HepG2 (cell line): ENCODE data around the gene GGACT. TPM values are rescaled to one million over a fixed set of nuclear protein-coding genes. Genes with fewer than 3 reads are reported as not detected.

Source experiments
- ATAC-seq: fragments of 200-7000 bp; cut with Tn5 transposase; 3 replicates; pipeline ENCODE4 v1.9.1; 2020; ENCODE audit warnings: mild to moderate bottlenecking, moderate library complexity
- BruUV-seq: library from RNA; stranded (reverse); fragments of 400-500 nt; replicated peaks from 2 replicates; lab custom pipeline; 2021; lab: Mats Ljungman, UMichigan
- CTCF ChIA-PET: fragments of 300-600 bp; formaldehyde crosslinking; extraction: SDS; loops from one replicate; lab custom pipeline; 2021; ENCODE audit warnings: low total read pairs, inconsistent platforms, low intra/inter-chr PET ratio; lab: Yijun Ruan, JAX
- POLR2A ChIA-PET: fragments of 350-600 bp; sonication (Branson Sonifier 250); formaldehyde crosslinking; loops from one replicate; lab custom pipeline; 2020; ENCODE audit warnings: antibody characterized with exemption, inconsistent platforms; lab: Yijun Ruan, JAX
- DNase-seq: peaks from one replicate; pipeline ENCODE4 v3.0.0-alpha.2; 2015; ENCODE audit warnings: low spot score
- FAIRE-seq: peaks from 3 replicates; lab custom pipeline; 2011; peaks lifted over from hg19 to GRCh38; lab: Jason Lieb, UNC
- H2AFZ ChIP-seq: one replicate; pipeline ENCODE4 v1.6.1; 2011; ENCODE audit warnings: low read length, inconsistent platforms
- H3K27ac ChIP-seq: fragments of 300-600 bp; 3 replicates; pipeline ENCODE4 v1.8.0; 2011; ENCODE audit warnings: mixed run types, mild to moderate bottlenecking, mixed read lengths, low read length, inconsistent platforms; ENCODE audit not compliant: insufficient read depth; ENCODE audit errors: extremely low read length
- H3K27me3 ChIP-seq, 2 experiments: fragments of 200-600 bp in 1 of 2; 2 replicates in 1 of 2; 3 replicates in 1 of 2; pipeline versions ENCODE4 v1.6.0 to v1.8.0; 2011; ENCODE audit warnings: low read length in 2 of 2, mild to moderate bottlenecking in 2 of 2, moderate library complexity in 2 of 2, inconsistent platforms in 1 of 2; ENCODE audit not compliant: insufficient read depth in 2 of 2, control insufficient read depth in 1 of 2
- H3K36me3 ChIP-seq, 2 experiments: fragments of 200-600 bp in 1 of 2; replicated peaks in 1 of 2; 2 replicates in 1 of 2; 3 replicates in 1 of 2; pipeline versions ENCODE4 v1.5.1 to v1.8.0; 2011; ENCODE audit warnings: low read length in 2 of 2, inconsistent platforms in 1 of 2; ENCODE audit not compliant: insufficient read depth in 2 of 2, control insufficient read depth in 1 of 2
- H3K4me1 ChIP-seq: 2 replicates; pipeline ENCODE4 v1.5.1; 2012; ENCODE audit warnings: low read length, inconsistent platforms; ENCODE audit not compliant: insufficient read depth
- H3K4me2 ChIP-seq: 2 replicates; pipeline ENCODE4 v1.6.0; 2011; ENCODE audit warnings: low read depth, low read length, inconsistent platforms
- H3K4me3 ChIP-seq, 3 experiments: fragments of 200-600 bp in 1 of 3; sonication (generic), shearing (Covaris generic) in 1 of 3; replicated peaks in 1 of 3; 2 replicates each; pipeline ENCODE4 v1.5.1; 2011 to 2016; ENCODE audit warnings: low read length in 3 of 3, inconsistent platforms in 2 of 3, low read depth in 2 of 3, mild to moderate bottlenecking in 2 of 3, control low read depth in 1 of 3, mixed read lengths in 1 of 3; ENCODE audit not compliant: insufficient read depth in 1 of 3
- H3K79me2 ChIP-seq: one replicate; pipeline ENCODE4 v1.6.1; 2011; ENCODE audit warnings: low read length, inconsistent platforms; ENCODE audit not compliant: insufficient read depth
- H3K9ac ChIP-seq: 2 replicates; pipeline ENCODE4 v1.6.0; 2011; ENCODE audit warnings: mild to moderate bottlenecking, low read depth, low read length, inconsistent platforms; ENCODE audit not compliant: insufficient read depth
- H3K9me3 ChIP-seq: 2 replicates; pipeline ENCODE4 v1.5.1; 2012; ENCODE audit warnings: mild to moderate bottlenecking, low read length
- H4K20me1 ChIP-seq: 2 replicates; pipeline ENCODE4 v1.6.0; 2011; ENCODE audit warnings: inconsistent platforms, mild to moderate bottlenecking, low read length, moderate library complexity; ENCODE audit not compliant: insufficient read depth
- JUNB ChIP-seq: sonication (generic); formaldehyde crosslinking; IDR thresholded peaks from 2 replicates; pipeline ENCODE4 v1.8.0; 2022; ENCODE audit warnings: missing genetic modification reagents, mild to moderate bottlenecking, borderline replicate concordance
- MED8 ChIP-seq: sonication (generic); formaldehyde crosslinking; IDR thresholded peaks from 2 replicates; pipeline ENCODE4 v1.8.1; 2023; ENCODE audit warnings: mild to moderate bottlenecking, missing genetic modification reagents; ENCODE audit not compliant: insufficient replicate concordance
- PATZ1 ChIP-seq: sonication (generic); formaldehyde crosslinking; IDR thresholded peaks from 2 replicates; pipeline ENCODE4 v1.4.0; 2020; ENCODE audit warnings: missing genetic modification reagents
- RARG ChIP-seq: sonication (generic); formaldehyde crosslinking; IDR thresholded peaks from 2 replicates; pipeline ENCODE4 v1.4.0; 2020; ENCODE audit warnings: low read depth, mild to moderate bottlenecking, missing genetic modification reagents
- SYNCRIP ChIP-seq: fragments of 200-400 bp; formaldehyde crosslinking; IDR thresholded peaks from 2 replicates; pipeline ENCODE4 v1.6.1; 2018; ENCODE audit warnings: mild to moderate bottlenecking, low read depth, low read length; ENCODE audit not compliant: insufficient read depth
- TFDP1 ChIP-seq: IDR thresholded peaks from 2 replicates; pipeline ENCODE4 v1.6.1; 2016; ENCODE audit warnings: missing compliant biosample characterization, missing genetic modification reagents, borderline replicate concordance
- ZNF367 ChIP-seq: sonication (generic); formaldehyde crosslinking; IDR thresholded peaks from 2 replicates; pipeline ENCODE4 v1.4.0; 2020; ENCODE audit warnings: missing genetic modification reagents, borderline replicate concordance
- ZNF644 ChIP-seq: IDR thresholded peaks from 2 replicates; pipeline ENCODE4 v1.6.1; 2016; ENCODE audit warnings: low read depth
- ZNF839 ChIP-seq: sonication (generic); formaldehyde crosslinking; IDR thresholded peaks from 2 replicates; pipeline ENCODE4 v1.4.0; 2020; ENCODE audit warnings: missing genetic modification reagents, mild to moderate bottlenecking, borderline replicate concordance
- ZSCAN20 ChIP-seq: sonication (generic); formaldehyde crosslinking; IDR thresholded peaks from 2 replicates; pipeline ENCODE4 v1.4.0; 2020; ENCODE audit warnings: missing genetic modification reagents, mild to moderate bottlenecking, borderline replicate concordance
- ZSCAN22 ChIP-seq: sonication (generic); formaldehyde crosslinking; IDR thresholded peaks from 2 replicates; pipeline ENCODE4 v1.4.0; 2020; ENCODE audit warnings: mild to moderate bottlenecking, missing genetic modification reagents
- ZSCAN29 ChIP-seq: sonication (generic); formaldehyde crosslinking; conservative IDR thresholded peaks from 2 replicates; pipeline ENCODE4 v1.4.0; 2020; ENCODE audit warnings: mild to moderate bottlenecking, missing genetic modification reagents
- WGBS: methylation state at CpG from one replicate; pipeline ENCODE4 v1.1.6; 2017; ENCODE audit warnings: low lambda C conversion rate; 5-methylcytosine and 5-hydroxymethylcytosine counted together
- in situ Hi-C: cut with HindIII; loops from 2 replicates; pipeline ENCODE4 v1.10.0; 2017; ENCODE audit warnings: low pct_unique_long_range_greater_than_20kb; ENCODE audit not compliant: extremely low pct_ligation_motif_present
- intact Hi-C: fragments of 100-400 bp; cut with micrococcal nuclease; formaldehyde crosslinking; loops from one replicate; pipeline ENCODE4 v1.10.0; 2022; ENCODE audit not compliant: unreplicated experiment
- polyA plus RNA-seq, 8 experiments: library from polyadenylated mRNA; depleted of rRNA in 3 of 8; stranded (reverse) in 7 of 8; unstranded in 1 of 8; fragments of >200 nt; fragmentation: Illumina TruSeq in 4 of 8; extraction: Trizol in 4 of 8; gene quantifications; 2 replicates each; pipeline versions ENCODE4 v1.2.1 to v1.2.3, GENCODE V29; 2011 to 2016; ENCODE audit warnings: low read depth in 4 of 8, missing spikeins in 1 of 8, mixed read lengths in 1 of 8; ENCODE audit not compliant: insufficient read depth in 1 of 8
- total RNA-seq, 5 experiments: library from RNA; depleted of rRNA; stranded (reverse); fragments of >200 nt; fragmentation: Illumina TruSeq; extraction: Trizol; gene quantifications; 2 replicates each; pipeline ENCODE4 v1.2.3, GENCODE V29; 2016; ENCODE audit warnings: low read depth in 1 of 5

The GGACT gene
- total and polyA plus RNA-seq, 2 of the 13 experiments (the other 11 are each of a cell fraction or from before 2014, with no cell fraction given) = 1.7 to 1.9 TPM

GRCh38 chr13:100600915-100601314, 12.3 kb upstream of the GGACT start:
- FAIRE-seq = no peak
- H3K27me3 ChIP-seq = no peaks in the 10 kb centered on the region
- no peak overlapping the region for H2AFZ ChIP-seq
- CTCF ChIA-PET = no interaction called here
- ATAC-seq = no peak; the same call in 2 of the 3 replicates
- H3K27ac ChIP-seq = no peak overlapping the region
- H3K4me1 ChIP-seq = no peaks in the 10 kb centered on the region
- TF ChIP-seq JUNB (no peak), ZSCAN29 (CRISPR knock-in tag) (no peak), SYNCRIP (no peak), TFDP1 (CRISPR knock-in tag) (no peak), ZSCAN20 (no peak), ZNF367 (CRISPR knock-in tag) (no peak), ZSCAN22 (CRISPR knock-in tag) (no peak), ZNF839 (no peak)
- no peak overlapping the region for H3K4me3 ChIP-seq
- peaks cover 0 to 1% of the 10 kb centered on the region in 2 experiments; a peak in 1 of 5 replicates for H3K36me3 ChIP-seq
- BruUV-seq = no TSS peak
- 60% methylated on average over 6 of the region's 6 CpGs for WGBS
- H3K79me2 ChIP-seq = no peaks in the 10 kb centered on the region
- no peak for DNase-seq
- H3K9ac ChIP-seq = no peak overlapping the region
- POLR2A ChIA-PET = no interaction called here
- intact Hi-C loops = no loop called here
- no peak overlapping the region for H3K4me2 ChIP-seq
- in situ Hi-C loops = no loop called here
- no peaks in the 10 kb centered on the region for H4K20me1 ChIP-seq
- H3K9me3 ChIP-seq = no peaks in the 10 kb centered on the region

GRCh38 chr13:100600461-100600860, 11.9 kb upstream of the GGACT start:
- ChIA-PET POLR2A (no interaction called here), CTCF (no interaction called here)
- no peaks in the 10 kb centered on the region for H3K4me1 ChIP-seq
- WGBS = 90% methylated on average over 5 of the region's 6 CpGs
- no peaks in the 10 kb centered on the region for H3K9me3 ChIP-seq
- H3K79me2 ChIP-seq = no peaks in the 10 kb centered on the region
- no peaks in the 10 kb centered on the region for H4K20me1 ChIP-seq
- no peaks in the 10 kb centered on the region for H3K27me3 ChIP-seq
- H3K36me3 ChIP-seq = peaks cover 0 to 1% of the 10 kb centered on the region in 2 experiments; a peak in 1 of 5 replicates
- no peak overlapping the region for H3K4me2 ChIP-seq
- FAIRE-seq (no peak), DNase-seq (no peak), ATAC-seq (no peak)
- H3K9ac ChIP-seq = no peak overlapping the region
- H3K27ac ChIP-seq = no peak overlapping the region
- H2AFZ ChIP-seq = no peak overlapping the region
- no peak overlapping the region for H3K4me3 ChIP-seq
- TF ChIP-seq ZNF644 (CRISPR knock-in tag) (no peak), PATZ1 (CRISPR knock-in tag) (no peak), RARG (CRISPR knock-in tag) (no peak), MED8 (CRISPR knock-in tag) (no peak)
- in situ Hi-C loops (no loop called here), intact Hi-C loops (no loop called here)
- no TSS peak for BruUV-seq
